Caco-2 (cell line): ENCODE results near the gene ZNF738. TPM values are rescaled to one million over a fixed set of nuclear protein-coding genes. Genes with fewer than 3 reads are reported as not detected.

Experiments
- BruUV-seq: library from RNA; stranded (reverse); fragments of 400-500 nt; replicated peaks from 2 replicates; lab custom pipeline; 2021; lab: Mats Ljungman, UMichigan
- CTCF ChIA-PET: fragments of 300-600 bp; sonication (Branson Sonifier 250); formaldehyde crosslinking; loops from one replicate; lab custom pipeline; 2022; ENCODE audit warnings: antibody characterized with exemption; lab: Charles Lee
- POLR2A ChIA-PET: fragments of 300-600 bp; sonication (Branson Sonifier 250); formaldehyde crosslinking; loops from one replicate; lab custom pipeline; 2022; ENCODE audit warnings: antibody characterized with exemption; lab: Charles Lee
- DNase-seq, 2 experiments: peaks; one replicate each; pipeline versions ENCODE4 v3.0.0 to v3.0.0-alpha.2; 2020 to 2022
- H3K27me3 ChIP-seq: replicated peaks from 2 replicates; pipeline ENCODE4 v1.6.0; 2011; ENCODE audit warnings: low read length; ENCODE audit not compliant: control insufficient read depth, insufficient read depth
- H3K36me3 ChIP-seq: 2 replicates; pipeline ENCODE4 v1.5.1; 2011; ENCODE audit warnings: low read length; ENCODE audit not compliant: control insufficient read depth, insufficient read depth
- H3K4me1 ChIP-seq: fragments of 250-450 bp; sonication (Bioruptor Pico); 2 replicates; pipeline ENCODE4 v1.5.1; 2020; ENCODE audit warnings: mild to moderate bottlenecking
- H3K4me3 ChIP-seq: 2 replicates; pipeline ENCODE4 v1.5.1; 2011; ENCODE audit warnings: low read depth, mild to moderate bottlenecking, control low read depth, low read length
- H3K9me3 ChIP-seq: fragments of 250-450 bp; sonication (Bioruptor Pico); 2 replicates; pipeline ENCODE4 v1.5.1; 2020; ENCODE audit warnings: mild to moderate bottlenecking, moderate library complexity
- H3K27ac Mint-ChIP-seq: one replicate; pipeline ENCODE4 v1.8.0; 2022; ENCODE audit warnings: mixed read lengths; ENCODE audit not compliant: unreplicated experiment
- H3K27me3 Mint-ChIP-seq: one replicate; pipeline ENCODE4 v1.8.0; 2022; ENCODE audit warnings: mixed read lengths; ENCODE audit not compliant: insufficient read depth, unreplicated experiment
- H3K36me3 Mint-ChIP-seq: one replicate; pipeline ENCODE4 v1.8.0; 2022; ENCODE audit warnings: mild to moderate bottlenecking, mixed read lengths; ENCODE audit not compliant: insufficient read depth, unreplicated experiment
- H3K4me1 Mint-ChIP-seq: one replicate; pipeline ENCODE4 v1.8.0; 2022; ENCODE audit warnings: low read depth, mixed read lengths; ENCODE audit not compliant: unreplicated experiment
- H3K4me3 Mint-ChIP-seq: one replicate; pipeline ENCODE4 v1.8.0; 2022; ENCODE audit warnings: mild to moderate bottlenecking, moderate library complexity, mixed read lengths; ENCODE audit not compliant: unreplicated experiment
- H3K9me3 Mint-ChIP-seq: one replicate; pipeline ENCODE4 v1.8.0; 2022; ENCODE audit warnings: mixed read lengths; ENCODE audit not compliant: unreplicated experiment
- CTCF ChIP-seq, 2 experiments: fragments of 200-600 bp in 1 of 2; IDR thresholded peaks; 1 replicate in 1 of 2; 2 replicates in 1 of 2; pipeline versions ENCODE4 v1.5.1 to v1.8.0; 2011 to 2022; ENCODE audit warnings: antibody characterized with exemption in 1 of 2, control low read depth in 1 of 2, inconsistent platforms in 1 of 2, low read depth in 1 of 2, low read length in 1 of 2, mild to moderate bottlenecking in 1 of 2, moderate library complexity in 1 of 2; ENCODE audit not compliant: insufficient read depth in 1 of 2, severe bottlenecking in 1 of 2, unreplicated experiment in 1 of 2
- intact Hi-C: fragments of 100-400 bp; cut with micrococcal nuclease; formaldehyde crosslinking; loops from one replicate; pipeline ENCODE4 v1.10.0; 2022; ENCODE audit not compliant: unreplicated experiment
- total RNA-seq: library from RNA; stranded (reverse); gene quantifications from 2 replicates; pipeline ENCODE4 v1.2.3, GENCODE V29; 2022

The ZNF738 gene
- total RNA-seq, 1 experiment from 2014 or later = 9.5 TPM

GRCh38 chr19:21322528-21322927, 36.3 kb upstream of the ZNF738 start:
- Mint-ChIP-seq H3K4me3 (no peak overlapping the region), H3K27me3 (no peaks in the 10 kb centered on the region), H3K27ac (no peak overlapping the region), H3K36me3 (peaks cover 13% of the 10 kb centered on the region), H3K4me1 (no peaks in the 10 kb centered on the region), H3K9me3 (no peaks in the 10 kb centered on the region)
- Histone ChIP-seq H3K4me3 (no peak overlapping the region), H3K36me3 (no peaks in the 10 kb centered on the region), H3K9me3 (peaks cover 10% of the 10 kb centered on the region; the same call in 1 of the 2 replicates), H3K4me1 (no peaks in the 10 kb centered on the region), H3K27me3 (no peaks in the 10 kb centered on the region)
- no peak for TF ChIP-seq CTCF (IDR thresholded peaks at IDR 0.05; ENCODE audit: insufficient read depth in 1 of 2, low read depth in 1 of 2, low read length in 1 of 2, severe bottlenecking in 1 of 2, unreplicated experiment in 1 of 2)
- POLR2A ChIA-PET = no interaction called here
- no peak for DNase-seq
- CTCF ChIA-PET = no interaction called here
- BruUV-seq = no TSS peak
- intact Hi-C loops = no loop called here

DNA sequence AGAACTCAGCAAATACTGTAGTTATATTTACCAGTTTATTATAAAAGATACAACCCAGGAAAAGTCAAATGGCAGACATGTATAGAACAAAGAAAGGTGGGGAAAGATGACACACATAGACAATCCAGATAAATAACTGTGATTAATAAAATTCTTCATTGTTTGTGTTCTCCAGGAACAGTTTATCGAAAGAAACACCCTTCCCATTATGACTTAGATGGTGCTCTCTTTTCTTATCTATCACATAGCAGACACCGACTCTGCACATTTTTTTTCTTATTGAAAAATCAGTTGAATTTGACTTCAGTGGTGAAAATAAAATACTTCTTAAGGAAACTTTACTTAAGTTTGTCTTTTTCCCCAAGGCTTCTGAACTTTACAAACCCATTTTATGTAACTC, 35.8 kb upstream of the ZNF738 start:
- Mint-ChIP-seq H3K36me3 (peaks cover 18% of the 10 kb centered on the region), H3K9me3 (no peaks in the 10 kb centered on the region), H3K27ac (no peak overlapping the region), H3K27me3 (no peaks in the 10 kb centered on the region), H3K4me3 (no peak overlapping the region), H3K4me1 (no peaks in the 10 kb centered on the region)
- Histone ChIP-seq H3K4me3 (no peak overlapping the region), H3K36me3 (no peaks in the 10 kb centered on the region), H3K27me3 (no peaks in the 10 kb centered on the region), H3K4me1 (no peaks in the 10 kb centered on the region), H3K9me3 (peaks cover 10% of the 10 kb centered on the region; the same call in 1 of the 2 replicates)
- intact Hi-C loops = no loop called here
- TF ChIP-seq CTCF (IDR thresholded peaks at IDR 0.05; ENCODE audit: insufficient read depth in 1 of 2, low read depth in 1 of 2, low read length in 1 of 2, severe bottlenecking in 1 of 2, unreplicated experiment in 1 of 2) = no peak
- ChIA-PET POLR2A (no interaction called here), CTCF (no interaction called here)
- no TSS peak for BruUV-seq
- no peak for DNase-seq

DNA sequence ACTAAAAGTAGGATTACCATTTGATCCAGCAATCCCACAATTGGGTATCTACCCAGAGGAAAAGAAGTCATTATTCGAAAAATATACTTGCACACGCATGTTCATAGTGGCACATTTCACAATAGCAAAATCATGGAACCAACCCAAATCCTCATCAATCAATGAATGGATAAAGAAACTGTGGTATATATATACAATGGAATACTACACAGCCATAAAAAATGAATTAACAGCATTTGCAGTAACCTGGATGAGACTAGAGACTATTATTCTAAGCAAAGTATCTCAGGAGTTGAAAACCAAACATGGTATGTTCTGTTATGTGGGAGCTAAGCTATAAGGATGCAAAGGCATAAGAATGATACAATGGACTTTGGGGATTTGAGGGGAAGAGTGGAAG, 32.6 kb upstream of the ZNF738 start:
- H3K27ac Mint-ChIP-seq = no peak overlapping the region
- no peaks in the 10 kb centered on the region for H3K9me3 Mint-ChIP-seq
- Histone ChIP-seq H3K4me1 (no peaks in the 10 kb centered on the region), H3K36me3 (no peaks in the 10 kb centered on the region), H3K27me3 (no peaks in the 10 kb centered on the region), H3K4me3 (no peak overlapping the region), H3K9me3 (peaks cover 13% of the 10 kb centered on the region; the same call in 1 of the 2 replicates)
- POLR2A ChIA-PET = no interaction called here
- no peak for DNase-seq
- BruUV-seq = no TSS peak
- H3K36me3 Mint-ChIP-seq = peaks cover 27% of the 10 kb centered on the region
- H3K4me3 Mint-ChIP-seq = peak overlapping the region; percentile 37
- CTCF ChIA-PET = no interaction called here
- intact Hi-C loops = no loop called here
- no peaks in the 10 kb centered on the region for H3K4me1 Mint-ChIP-seq
- H3K27me3 Mint-ChIP-seq = no peaks in the 10 kb centered on the region
- no peak for TF ChIP-seq CTCF (IDR thresholded peaks at IDR 0.05; ENCODE audit: insufficient read depth in 1 of 2, low read depth in 1 of 2, low read length in 1 of 2, severe bottlenecking in 1 of 2, unreplicated experiment in 1 of 2)
